ENCODE measurements around the gene PTPRK. TPM values are rescaled to one million over a fixed set of nuclear protein-coding genes. Genes with fewer than 3 reads are reported as not detected.
"Not testable (repeated sequence)": the region's sequence is repeated elsewhere in the genome, so short reads cannot be mapped to it uniquely, and the experiment has no call there.

The PTPRK gene
- total RNA-seq, 1 donor from 2014 or later = 15.6 TPM

GRCh38 chr6:128024969-128025368 is 495.4 kb downstream of the PTPRK start:
- DNase-seq (ENCODE audit: low spot score) = peak; percentile 52

GRCh38 chr6:128024046-128024445 is 496.4 kb downstream of the PTPRK start:
- DNase-seq (ENCODE audit: low spot score) = peak; percentile 58

DNA sequence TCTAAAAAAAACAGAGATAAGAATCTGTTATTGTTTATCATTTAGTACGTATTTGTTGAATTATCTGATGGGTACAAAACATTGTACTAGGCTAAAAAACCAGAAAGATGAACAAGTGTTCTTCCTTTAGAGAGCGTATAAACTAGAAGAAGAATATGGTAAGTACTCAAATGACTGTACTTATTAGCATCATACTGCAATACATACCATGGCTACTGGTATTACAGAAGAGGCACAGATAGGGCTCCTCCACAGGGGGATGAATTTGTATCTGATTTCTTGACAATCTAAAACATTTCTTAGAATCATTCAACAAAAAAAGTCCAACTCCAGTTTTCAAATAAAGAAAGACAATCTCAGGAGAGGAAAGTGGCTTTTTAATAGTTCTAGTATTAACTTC is 501.6 kb downstream of the PTPRK start:
- DNase-seq (ENCODE audit: low spot score) = no peak

GRCh38 chr6:128017288-128017687 is 503.1 kb downstream of the PTPRK start:
- no peak for DNase-seq (ENCODE audit: low spot score)

- DNase-seq (ENCODE audit: low spot score) = no peak
Measured at GRCh38 chr6:128007658-128008057, 512.7 kb downstream of the PTPRK start.

- no peak for DNase-seq (ENCODE audit: low spot score)
Measured at GRCh38 chr6:128005009-128005408, 515.4 kb downstream of the PTPRK start.

GRCh38 chr6:128000363-128000762 is 520.0 kb downstream of the PTPRK start:
- DNase-seq (ENCODE audit: low spot score) = no peak

DNA sequence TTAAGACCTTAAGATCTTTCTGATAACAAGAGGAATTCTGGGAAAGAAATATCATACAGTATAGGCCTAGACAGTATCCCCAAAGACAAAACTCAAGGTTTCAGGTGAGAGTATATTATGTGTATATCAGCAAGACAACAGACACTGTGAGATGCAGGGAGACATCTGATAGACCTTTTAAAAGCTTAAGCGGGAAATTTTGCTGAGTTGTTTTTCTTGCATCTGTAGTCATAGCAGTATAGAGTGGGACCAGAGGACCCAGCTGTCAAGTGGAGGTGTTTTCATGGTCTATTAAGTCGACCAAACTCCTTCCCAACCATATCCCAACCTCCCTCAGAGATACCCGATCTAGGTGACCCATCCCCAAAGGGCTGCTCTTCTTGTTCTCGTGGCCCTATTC is 521.4 kb downstream of the PTPRK start:
- DNase-seq (ENCODE audit: low spot score) = no peak

- no peak for DNase-seq (ENCODE audit: low spot score)
Measured at GRCh38 chr6:127997496-127998164, 522.8 kb downstream of the PTPRK start.

DNA sequence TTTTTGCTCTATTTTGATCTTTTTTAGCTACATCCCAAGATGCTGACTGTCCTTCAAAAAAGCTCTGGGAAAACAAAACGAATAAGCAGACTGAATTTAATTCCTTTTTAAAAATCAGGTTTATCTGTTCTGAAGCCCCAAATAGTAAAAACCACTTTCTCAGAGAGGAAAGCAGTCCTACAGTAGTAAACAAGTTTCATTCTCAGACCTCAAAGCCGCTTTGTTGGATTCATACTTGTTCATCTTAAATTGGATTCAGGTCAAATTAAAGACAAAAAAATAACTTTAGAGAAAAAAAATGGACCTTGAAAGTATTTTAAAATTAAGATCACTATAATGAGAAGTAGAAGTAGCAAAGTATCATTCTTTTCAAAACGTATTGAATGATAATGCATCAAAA is 523.5 kb downstream of the PTPRK start:
- no peak for DNase-seq (ENCODE audit: low spot score)

- DNase-seq (ENCODE audit: low spot score) = no peak
Measured at GRCh38 chr6:127992144-127992543, 528.3 kb downstream of the PTPRK start.

DNA sequence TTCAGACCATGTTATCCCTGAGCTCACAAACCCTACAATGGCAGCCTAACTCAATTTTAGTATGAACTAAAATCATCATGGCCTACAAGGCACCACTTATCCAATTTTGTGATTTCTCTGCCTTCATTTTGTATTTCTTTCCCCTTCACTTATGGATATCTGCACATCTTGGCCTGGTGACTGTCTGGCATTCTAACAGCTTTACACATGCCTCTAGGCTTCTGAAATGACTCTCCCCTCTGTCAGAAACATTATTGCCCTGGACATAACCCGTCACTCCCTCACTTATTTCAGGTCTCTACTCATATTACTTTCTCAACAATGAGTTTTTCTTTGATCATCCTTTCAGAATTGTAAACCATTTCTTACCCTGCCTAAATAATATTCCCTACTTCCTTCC is 530.3 kb downstream of the PTPRK start:
- DNase-seq (ENCODE audit: low spot score) = no peak

- no peak for DNase-seq (ENCODE audit: low spot score)
Measured at GRCh38 chr6:127980996-127981395, 539.4 kb downstream of the PTPRK start.

DNA sequence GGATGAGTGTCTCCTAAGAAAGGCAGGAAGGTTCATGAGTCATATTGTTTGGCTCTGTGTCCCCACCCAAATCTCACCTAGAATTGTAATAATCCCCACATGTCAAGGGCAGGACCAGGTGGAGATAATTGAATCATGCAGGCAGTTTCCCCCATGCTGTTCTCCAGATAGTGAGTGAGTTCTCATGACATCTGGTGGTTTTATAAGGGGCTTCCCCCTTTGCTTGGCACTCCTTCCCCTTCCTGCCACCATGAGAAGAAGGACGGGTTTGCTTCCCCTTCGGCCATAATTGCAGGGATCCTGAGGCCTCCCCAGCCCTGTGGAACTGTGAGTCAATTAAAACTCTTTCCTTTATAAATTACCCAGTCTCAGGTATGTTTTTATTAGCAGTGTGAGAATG is 542.2 kb downstream of the PTPRK start:
- DNase-seq (ENCODE audit: low spot score) = not testable (repeated sequence)

DNA sequence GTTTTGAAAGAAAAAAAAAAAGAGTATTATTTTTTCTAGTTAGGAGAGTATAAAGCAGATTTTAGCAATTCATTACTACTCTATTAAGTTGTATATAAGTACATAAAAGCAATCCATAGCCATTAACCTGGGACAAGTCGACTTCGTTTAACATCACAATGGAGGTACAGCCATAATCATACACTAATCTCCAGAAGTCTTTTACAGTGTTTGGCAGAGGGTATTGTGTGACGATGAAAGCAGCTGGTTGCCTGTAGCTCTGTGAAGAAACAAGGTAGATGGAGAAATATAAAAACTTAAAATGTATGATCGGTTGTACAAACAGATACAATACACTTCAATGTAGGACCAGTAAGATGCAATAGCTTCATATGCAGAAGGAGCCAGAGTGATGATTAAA is 543.6 kb downstream of the PTPRK start:
- DNase-seq (ENCODE audit: low spot score) = no peak

- no peak for DNase-seq (ENCODE audit: low spot score)
Measured at GRCh38 chr6:127976111-127976510, 544.3 kb downstream of the PTPRK start.

GRCh38 chr6:127972815-127973214 is 547.6 kb downstream of the PTPRK start:
- no peak for DNase-seq (ENCODE audit: low spot score)

DNA sequence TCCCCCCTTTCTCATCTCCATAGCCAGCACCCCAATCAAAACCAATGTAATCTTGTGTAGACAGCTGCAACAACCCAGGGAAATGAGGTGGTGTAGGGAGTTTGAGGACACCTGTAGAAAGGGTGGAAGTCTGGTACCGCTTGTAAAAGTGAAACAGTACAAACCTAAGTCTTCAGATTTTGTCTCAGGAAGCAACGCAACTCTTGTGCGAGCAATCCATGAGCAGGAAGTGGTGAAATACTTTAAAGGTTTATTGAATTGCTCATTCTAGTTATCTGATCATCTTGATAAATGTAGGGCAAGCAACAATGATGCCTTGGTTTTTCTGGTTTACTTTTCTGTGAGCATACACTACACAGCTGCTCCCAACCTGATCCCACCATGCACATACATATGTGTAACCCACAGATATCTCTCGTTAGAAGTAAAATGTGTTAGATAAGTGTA is 548.4 kb downstream of the PTPRK start:
- peak; percentile 22 for DNase-seq (ENCODE audit: low spot score)

GRCh38 chr6:127971386-127971785 is 549.0 kb downstream of the PTPRK start:
- no peak for DNase-seq (ENCODE audit: low spot score)

DNA sequence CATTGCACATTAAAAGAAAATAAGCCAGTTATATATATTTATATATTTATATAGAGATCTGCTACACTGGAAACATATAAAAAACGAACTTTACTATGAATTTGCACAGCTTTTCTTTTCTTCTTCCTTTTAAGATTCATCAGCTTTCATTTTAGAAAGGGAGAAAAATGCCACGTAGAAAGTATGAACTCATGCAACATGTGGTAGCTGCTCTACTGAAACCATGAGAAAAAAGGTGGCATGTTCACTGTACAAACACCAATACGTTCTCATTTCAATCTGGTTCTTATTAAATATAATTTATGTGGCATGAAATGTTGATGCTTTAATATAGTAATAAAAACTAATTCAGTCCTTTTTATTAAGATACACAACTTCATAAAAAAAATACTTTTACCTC is 550.7 kb downstream of the PTPRK start:
- no peak for DNase-seq (ENCODE audit: low spot score)

- no peak for DNase-seq (ENCODE audit: low spot score)
Measured at GRCh38 chr6:127968394-127968793, 552.0 kb downstream of the PTPRK start.

GRCh38 chr6:127967708-127968107 is 552.7 kb downstream of the PTPRK start:
- no peak for DNase-seq (ENCODE audit: low spot score)

DNA sequence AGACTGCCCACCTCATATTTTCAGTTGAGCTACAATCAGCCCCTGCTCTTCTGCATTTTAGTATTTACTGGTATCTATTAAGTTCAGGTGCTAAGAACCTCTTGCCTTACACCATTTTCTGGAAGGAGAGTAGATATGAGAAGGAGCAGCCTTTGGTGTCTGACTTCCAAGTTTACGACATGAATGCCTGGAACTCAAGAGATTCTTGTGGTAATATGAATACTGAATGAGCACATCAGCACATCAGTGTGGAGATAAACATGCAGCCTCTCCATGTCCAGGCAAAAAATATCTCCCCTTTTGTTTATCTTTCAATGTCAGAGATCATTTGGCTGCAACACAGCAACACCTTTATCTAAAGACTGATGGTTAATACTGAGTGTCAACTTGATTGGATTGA is 553.8 kb downstream of the PTPRK start:
- no peak for DNase-seq (ENCODE audit: low spot score)

- no peak for DNase-seq (ENCODE audit: low spot score)
Measured at GRCh38 chr6:127963495-127963894, 556.9 kb downstream of the PTPRK start.

Data from umbilical cord (tissue), 2 donors.